Ramos (cell line): ENCODE measurements around the gene FOXB1.

Experiments
- in situ Hi-C: fragments of 300-500 bp; cut with MboI; formaldehyde crosslinking; loops from one replicate; pipeline ENCODE4 v1.14.3; 2022; ENCODE audit warnings: low sequenced_read_pairs; ENCODE audit not compliant: unreplicated experiment

The FOXB1 gene

GRCh38 chr15:59998305-59998949, 5.7 kb upstream of the FOXB1 start:
- in situ Hi-C loops = no loop called here

- in situ Hi-C loops = no loop called here
These were observed 5.0 kb upstream of the FOXB1 start for GRCh38 chr15:59998950-59999611.

- in situ Hi-C loops = no loop called here
These were observed 4.4 kb upstream of the FOXB1 start for GRCh38 chr15:59999612-60000112.

GRCh38 chr15:60000113-60000823, 3.8 kb upstream of the FOXB1 start:
- in situ Hi-C loops = no loop called here

- in situ Hi-C loops = no loop called here
These were observed 3.1 kb upstream of the FOXB1 start for GRCh38 chr15:60000824-60001609.

- in situ Hi-C loops = no loop called here
These were observed 2.2 kb upstream of the FOXB1 start for GRCh38 chr15:60001610-60002527.

GRCh38 chr15:60002528-60003218, 1.4 kb upstream of the FOXB1 start:
- in situ Hi-C loops = no loop called here

- in situ Hi-C loops = no loop called here
These were observed 685 bp upstream of the FOXB1 start for GRCh38 chr15:60003243-60004008.

- in situ Hi-C loops = no loop called here
These were observed 788 bp downstream of the FOXB1 start for GRCh38 chr15:60004846-60005351.

- in situ Hi-C loops = no loop called here
These were observed 1.5 kb downstream of the FOXB1 start for GRCh38 chr15:60005352-60006202.

- in situ Hi-C loops = no loop called here
These were observed 2.2 kb downstream of the FOXB1 start for GRCh38 chr15:60006203-60006862.

- in situ Hi-C loops = no loop called here
These were observed 2.8 kb downstream of the FOXB1 start for GRCh38 chr15:60006873-60007272.

- in situ Hi-C loops = no loop called here
These were observed 5.2 kb downstream of the FOXB1 start for GRCh38 chr15:60009124-60009960.

- in situ Hi-C loops = no loop called here
These were observed 6.0 kb downstream of the FOXB1 start for GRCh38 chr15:60009980-60010732.

GRCh38 chr15:60010858-60011257, 6.7 kb downstream of the FOXB1 start:
- in situ Hi-C loops = no loop called here
